Kidney epithelial cell (primary cell): ENCODE measurements around the gene CPA1. TPM values are rescaled to one million over a fixed set of nuclear protein-coding genes. Genes with fewer than 3 reads are reported as not detected.

Experiments
- DNase-seq: peaks from one replicate; pipeline ENCODE4 v3.0.0-alpha.2; 2010; ENCODE audit warnings: low read depth
- H3K27me3 ChIP-seq: 2 replicates; pipeline ENCODE4 v1.6.0; 2011; ENCODE audit warnings: low read length; ENCODE audit not compliant: control insufficient read depth, insufficient read depth
- H3K36me3 ChIP-seq: 2 replicates; pipeline ENCODE4 v1.5.1; 2011; ENCODE audit warnings: low read length; ENCODE audit not compliant: control insufficient read depth, insufficient read depth
- H3K4me3 ChIP-seq: 2 replicates; pipeline ENCODE4 v1.5.1; 2011; ENCODE audit warnings: low read depth, mild to moderate bottlenecking, control low read depth, low read length
- CTCF ChIP-seq: IDR thresholded peaks from 2 replicates; pipeline ENCODE4 v1.5.1; 2011; ENCODE audit warnings: mild to moderate bottlenecking, moderate library complexity, low read length, control low read depth, inconsistent platforms; ENCODE audit not compliant: insufficient read depth, poor library complexity, severe bottlenecking
- total RNA-seq: library from RNA; depleted of rRNA; stranded (reverse); fragments of >200 nt; gene quantifications from 2 replicates; pipeline ENCODE4 v1.2.3, GENCODE V29; 2015

The CPA1 gene
- total RNA-seq, 1 donor from 2014 or later, result not detected

- no peak for TF ChIP-seq CTCF
- no peak for DNase-seq
- H3K36me3 ChIP-seq, result no peaks in the 10 kb centered on the region
- H3K27me3 ChIP-seq, result no peaks in the 10 kb centered on the region
- no peak overlapping the region for H3K4me3 ChIP-seq
Observed at GRCh38 chr7:130381468-130382312, 1.4 kb downstream of the CPA1 start.

- no peak for DNase-seq
- no peaks in the 10 kb centered on the region for H3K27me3 ChIP-seq
- no peak overlapping the region for H3K4me3 ChIP-seq
- no peak for TF ChIP-seq CTCF
- H3K36me3 ChIP-seq, result no peaks in the 10 kb centered on the region
Observed at GRCh38 chr7:130383187-130383980, 3.1 kb downstream of the CPA1 start.

GRCh38 chr7:130384371-130384801 lies 4.1 kb downstream of the CPA1 start:
- H3K36me3 ChIP-seq, result no peaks in the 10 kb centered on the region
- no peak for DNase-seq
- H3K4me3 ChIP-seq, result no peak overlapping the region
- no peaks in the 10 kb centered on the region for H3K27me3 ChIP-seq
- TF ChIP-seq CTCF, result no peak

- Histone ChIP-seq H3K27me3 (no peaks in the 10 kb centered on the region), H3K4me3 (no peak overlapping the region), H3K36me3 (no peaks in the 10 kb centered on the region)
- no peak for TF ChIP-seq CTCF
- DNase-seq, result no peak
Observed at GRCh38 chr7:130384841-130385599, 4.7 kb downstream of the CPA1 start.

GRCh38 chr7:130385600-130386066 lies 5.3 kb downstream of the CPA1 start:
- no peaks in the 10 kb centered on the region for H3K36me3 ChIP-seq
- TF ChIP-seq CTCF, result no peak
- no peak overlapping the region for H3K4me3 ChIP-seq
- DNase-seq, result no peak
- no peaks in the 10 kb centered on the region for H3K27me3 ChIP-seq
